NB4 (cell line): ENCODE data around the gene RHOV.

Experiments used
- DNase-seq: peaks from one replicate; pipeline ENCODE4 v3.0.0; 2010; ENCODE audit warnings: low read depth
- H3K4me3 ChIP-seq: one replicate; pipeline ENCODE4 v1.5.1; 2011; ENCODE audit warnings: mild to moderate bottlenecking, low read depth, low read length, moderate library complexity
- MYC ChIP-seq: IDR thresholded peaks from 2 replicates; pipeline ENCODE4 v1.6.1; 2011; ENCODE audit warnings: low read depth, low read length
- POLR2A ChIP-seq: IDR thresholded peaks from 2 replicates; pipeline ENCODE4 v1.6.1; 2011; ENCODE audit warnings: mild to moderate bottlenecking; ENCODE audit not compliant: insufficient read length; ENCODE audit errors: extremely low read depth
- TF ChIP-seq, protein P1 (sequence below): IDR thresholded peaks from 2 replicates; pipeline ENCODE4 v1.6.1; 2011; ENCODE audit warnings: low read depth, low read length
- TF ChIP-seq, protein P2 (sequence below): IDR thresholded peaks from one replicate; pipeline ENCODE4 v1.5.1; 2012; ENCODE audit warnings: low read depth, low read length

RHOV gene

DNA sequence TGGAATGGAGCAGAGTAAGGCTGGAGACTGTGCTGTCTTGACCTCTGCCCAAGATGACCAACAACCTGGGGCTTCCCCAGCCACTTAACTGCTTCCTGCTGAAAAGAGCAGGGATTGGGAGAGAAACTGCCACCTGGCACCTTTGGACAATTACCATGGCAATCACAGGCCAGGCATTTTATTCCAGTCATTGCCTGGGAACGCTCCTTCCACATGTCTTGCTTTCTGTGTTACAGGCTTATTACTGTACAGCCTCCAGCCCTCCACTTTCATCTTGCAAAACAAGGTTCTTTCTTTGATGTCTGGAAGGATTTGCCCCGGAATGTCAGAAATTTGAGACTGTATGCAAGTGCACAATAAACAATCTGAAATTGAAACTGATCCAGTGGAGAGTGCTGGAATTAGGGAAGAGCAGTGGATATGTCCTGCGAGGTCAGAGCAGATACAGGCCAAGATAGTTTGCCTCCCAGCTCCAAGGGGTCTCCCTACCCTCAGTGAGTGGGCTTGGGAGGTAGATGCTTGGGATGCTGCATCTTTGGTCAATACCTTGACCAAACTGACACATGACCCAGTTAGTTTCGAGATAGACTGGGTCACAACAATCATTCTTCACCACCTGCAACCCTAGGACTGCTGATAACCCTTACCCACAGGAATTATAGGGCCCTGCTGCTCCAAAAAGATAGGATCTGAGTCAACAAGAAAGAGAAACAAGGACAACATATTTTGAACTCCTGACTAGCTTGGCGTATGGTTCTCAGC lies 48.2 kb downstream of the RHOV start:
- no peak for TF ChIP-seq MYC
- TF ChIP-seq, protein P1, sequence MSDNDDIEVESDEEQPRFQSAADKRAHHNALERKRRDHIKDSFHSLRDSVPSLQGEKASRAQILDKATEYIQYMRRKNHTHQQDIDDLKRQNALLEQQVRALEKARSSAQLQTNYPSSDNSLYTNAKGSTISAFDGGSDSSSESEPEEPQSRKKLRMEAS: no peak
- no peak overlapping the region for H3K4me3 ChIP-seq
- DNase-seq: no peak

DNA sequence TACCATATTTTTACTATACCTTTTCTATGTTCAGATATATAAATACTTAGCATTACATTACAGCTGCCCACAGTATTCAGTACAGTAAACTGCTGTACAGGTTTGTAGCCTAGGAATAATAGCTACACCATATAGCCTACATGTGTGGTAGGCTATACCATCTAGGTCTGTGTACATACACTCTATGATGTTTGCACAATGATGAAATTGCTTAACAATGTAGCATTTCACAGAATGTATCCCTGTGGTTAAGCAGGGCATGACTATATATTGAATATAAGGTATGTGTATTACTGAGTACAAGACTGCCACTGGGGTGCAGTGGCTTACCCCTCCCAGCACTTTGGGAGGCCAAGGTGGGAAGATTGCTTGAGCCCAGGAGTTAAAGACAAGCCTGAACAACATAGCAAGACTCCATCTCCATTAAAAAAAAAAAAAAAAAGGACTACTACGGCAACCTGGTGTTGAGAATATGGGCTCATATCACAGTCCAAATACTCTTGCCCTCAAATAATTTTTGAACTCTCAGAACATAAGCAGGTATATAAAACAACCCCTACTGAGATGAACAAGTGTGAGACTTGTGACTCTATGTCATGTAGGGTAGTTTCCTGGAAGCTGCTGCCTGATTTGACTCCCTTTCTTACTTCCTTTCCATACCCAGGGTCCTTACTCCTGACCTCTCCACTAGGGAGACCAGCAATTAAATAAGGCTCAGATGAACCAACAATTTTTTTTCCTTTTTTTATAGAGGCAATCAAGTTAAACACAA lies 50.3 kb downstream of the RHOV start:
- DNase-seq: peak; percentile 45
- TF ChIP-seq, protein P2, sequence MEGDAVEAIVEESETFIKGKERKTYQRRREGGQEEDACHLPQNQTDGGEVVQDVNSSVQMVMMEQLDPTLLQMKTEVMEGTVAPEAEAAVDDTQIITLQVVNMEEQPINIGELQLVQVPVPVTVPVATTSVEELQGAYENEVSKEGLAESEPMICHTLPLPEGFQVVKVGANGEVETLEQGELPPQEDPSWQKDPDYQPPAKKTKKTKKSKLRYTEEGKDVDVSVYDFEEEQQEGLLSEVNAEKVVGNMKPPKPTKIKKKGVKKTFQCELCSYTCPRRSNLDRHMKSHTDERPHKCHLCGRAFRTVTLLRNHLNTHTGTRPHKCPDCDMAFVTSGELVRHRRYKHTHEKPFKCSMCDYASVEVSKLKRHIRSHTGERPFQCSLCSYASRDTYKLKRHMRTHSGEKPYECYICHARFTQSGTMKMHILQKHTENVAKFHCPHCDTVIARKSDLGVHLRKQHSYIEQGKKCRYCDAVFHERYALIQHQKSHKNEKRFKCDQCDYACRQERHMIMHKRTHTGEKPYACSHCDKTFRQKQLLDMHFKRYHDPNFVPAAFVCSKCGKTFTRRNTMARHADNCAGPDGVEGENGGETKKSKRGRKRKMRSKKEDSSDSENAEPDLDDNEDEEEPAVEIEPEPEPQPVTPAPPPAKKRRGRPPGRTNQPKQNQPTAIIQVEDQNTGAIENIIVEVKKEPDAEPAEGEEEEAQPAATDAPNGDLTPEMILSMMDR: no peak
- TF ChIP-seq, protein P1: no peak
- no peak for TF ChIP-seq POLR2A
- TF ChIP-seq MYC: no peak
- H3K4me3 ChIP-seq: no peak overlapping the region
